Activated gamma-delta T cell treated with Interleukin-2 at 50 U/mL for 16 hours (primary cell): ENCODE results near the gene SWAP70.

Experiments used
- DNase-seq: peaks from one replicate; pipeline ENCODE4 v3.0.0-alpha.2; 2020

The SWAP70 gene

DNA sequence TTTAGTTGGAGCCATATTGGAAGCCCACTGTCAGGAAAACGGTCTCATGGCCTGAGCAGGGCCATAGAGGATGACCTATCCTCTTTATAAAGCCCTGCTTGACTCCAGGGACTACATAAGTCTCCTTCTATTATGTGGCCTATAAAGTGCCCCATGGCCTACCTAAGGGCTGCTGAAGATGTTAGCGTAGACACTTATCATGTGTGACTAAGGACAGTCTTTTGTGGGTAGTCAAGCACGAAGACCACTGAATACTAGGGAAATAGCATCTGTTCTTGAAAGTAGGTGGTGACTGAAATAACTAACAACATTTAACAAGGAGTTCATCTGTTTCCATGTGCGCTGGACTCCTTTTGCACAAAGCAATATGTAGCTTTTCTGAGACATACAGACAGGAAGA lies 117.1 kb downstream of the SWAP70 start:
- DNase-seq: no peak

DNA sequence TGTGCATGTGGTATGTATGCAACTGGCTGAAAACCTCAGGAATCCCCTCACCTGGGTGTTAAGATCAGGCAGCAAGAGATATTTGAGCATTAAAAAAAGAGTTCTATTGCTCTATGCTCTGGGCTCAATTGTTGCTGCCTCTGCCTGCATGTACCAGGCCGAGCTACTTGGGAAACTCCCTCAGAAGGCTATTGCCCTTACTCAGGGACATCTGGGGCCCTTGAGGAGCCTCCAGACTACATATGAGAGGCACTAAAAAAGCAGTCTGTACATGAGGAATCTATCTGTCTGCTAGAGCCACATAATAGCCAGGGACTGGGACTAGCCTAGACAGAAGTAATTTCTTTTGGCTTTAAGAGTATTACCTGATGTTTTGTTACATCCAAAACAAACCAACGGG lies 120.1 kb downstream of the SWAP70 start:
- no peak for DNase-seq

DNA sequence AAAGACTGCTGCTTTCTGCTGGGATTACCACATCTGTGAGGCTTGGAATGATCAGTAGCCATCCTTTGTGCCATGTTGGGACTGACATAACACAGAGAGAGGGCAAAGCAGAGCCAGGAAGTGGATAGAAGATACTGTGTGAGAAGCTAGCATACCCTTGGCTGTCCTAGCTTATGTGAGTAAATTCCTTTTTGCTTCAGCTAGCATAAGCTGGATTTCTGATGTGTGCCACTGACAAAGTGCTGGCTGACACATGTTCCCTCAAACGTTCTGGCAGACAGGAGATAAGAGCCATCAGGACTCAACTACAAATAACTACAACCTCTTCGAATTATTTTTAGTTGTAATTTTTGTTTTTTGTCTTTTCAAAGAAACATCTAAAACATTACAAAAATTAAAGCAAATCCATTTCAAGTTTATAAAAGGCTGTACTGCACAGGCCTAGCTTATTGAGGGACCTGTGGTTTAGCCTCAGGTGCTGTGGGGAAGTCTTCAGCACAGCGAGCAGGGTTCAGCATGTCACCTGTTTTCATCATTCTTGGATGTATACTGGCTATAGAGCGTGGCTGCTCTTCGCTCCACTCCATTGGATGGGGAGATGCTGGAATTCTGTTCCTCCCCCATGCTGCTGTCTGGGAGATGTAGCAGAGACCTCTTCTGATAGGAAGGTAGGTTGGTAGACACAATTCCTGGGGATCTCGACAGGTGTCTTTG lies 120.9 kb downstream of the SWAP70 start:
- no peak for DNase-seq

- DNase-seq: no peak
Measured at GRCh38 chr11:9787260-9787659, 123.4 kb downstream of the SWAP70 start.

GRCh38 chr11:9787981-9788521 lies 124.2 kb downstream of the SWAP70 start:
- no peak for DNase-seq

GRCh38 chr11:9789910-9790309 lies 126.0 kb downstream of the SWAP70 start:
- DNase-seq: no peak

- DNase-seq: no peak
Measured at GRCh38 chr11:9790703-9791102, 126.8 kb downstream of the SWAP70 start.

- no peak for DNase-seq
Measured at GRCh38 chr11:9796266-9796665, 132.4 kb downstream of the SWAP70 start.

GRCh38 chr11:9796854-9797253 lies 133.0 kb downstream of the SWAP70 start:
- no peak for DNase-seq

DNA sequence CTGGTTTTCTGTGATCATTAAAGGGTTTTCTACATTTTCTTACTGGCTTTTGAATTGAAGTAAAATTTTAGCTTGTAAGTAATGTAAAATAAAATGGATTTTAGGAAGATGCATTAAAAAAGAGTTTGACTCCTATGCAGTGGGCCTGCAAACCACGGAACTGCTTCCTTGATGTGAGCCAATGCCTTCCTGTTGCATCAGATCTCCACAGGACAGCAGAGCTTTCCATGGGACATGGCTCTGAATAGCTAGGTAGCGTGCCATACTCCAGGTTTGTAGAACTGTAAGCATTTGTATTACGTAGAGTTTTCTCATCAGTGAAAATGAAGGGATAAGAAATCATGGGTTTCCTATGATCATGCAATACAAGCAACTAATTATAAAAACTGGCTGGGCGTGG lies 133.4 kb downstream of the SWAP70 start:
- DNase-seq: no peak

GRCh38 chr11:9799886-9800285 lies 136.0 kb downstream of the SWAP70 start:
- no peak for DNase-seq

GRCh38 chr11:9802291-9802861 lies 138.5 kb downstream of the SWAP70 start:
- DNase-seq: no peak
